ENCODE measurements around the gene ARHGAP28. TPM values are rescaled to one million over a fixed set of nuclear protein-coding genes. Genes with fewer than 3 reads are reported as not detected.

Gene ARHGAP28
- total and polyA plus RNA-seq, 10 of the 15 experiments (the other 5 are each of a cell fraction or from before 2014, with no cell fraction given): not detected

- no peak for TF ChIP-seq BCL11A (IDR thresholded peaks at IDR 0.05; ENCODE audit: low read depth, low read length)
- TF ChIP-seq, protein P1, sequence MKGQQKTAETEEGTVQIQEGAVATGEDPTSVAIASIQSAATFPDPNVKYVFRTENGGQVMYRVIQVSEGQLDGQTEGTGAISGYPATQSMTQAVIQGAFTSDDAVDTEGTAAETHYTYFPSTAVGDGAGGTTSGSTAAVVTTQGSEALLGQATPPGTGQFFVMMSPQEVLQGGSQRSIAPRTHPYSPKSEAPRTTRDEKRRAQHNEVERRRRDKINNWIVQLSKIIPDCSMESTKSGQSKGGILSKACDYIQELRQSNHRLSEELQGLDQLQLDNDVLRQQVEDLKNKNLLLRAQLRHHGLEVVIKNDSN (IDR thresholded peaks at IDR 0.05; ENCODE audit: borderline replicate concordance, extremely low read length, insufficient read depth, low read depth, low read length): no peak
- no peak for TF ChIP-seq CHD2 (IDR thresholded peaks at IDR 0.05; ENCODE audit: borderline replicate concordance, low read depth, low read length)
- no peak for TF ChIP-seq HCFC1 (IDR thresholded peaks at IDR 0.05; ENCODE audit: low read length)
- no peak for TF ChIP-seq RBBP5 (conservative IDR thresholded peaks at IDR 0.05)
- no peak for TF ChIP-seq ASH2L (IDR thresholded peaks at IDR 0.05; ENCODE audit: borderline replicate concordance, low read depth)
Observed at GRCh38 chr18:6875749-6876148, 146.2 kb downstream of the ARHGAP28 start (continued).

DNA sequence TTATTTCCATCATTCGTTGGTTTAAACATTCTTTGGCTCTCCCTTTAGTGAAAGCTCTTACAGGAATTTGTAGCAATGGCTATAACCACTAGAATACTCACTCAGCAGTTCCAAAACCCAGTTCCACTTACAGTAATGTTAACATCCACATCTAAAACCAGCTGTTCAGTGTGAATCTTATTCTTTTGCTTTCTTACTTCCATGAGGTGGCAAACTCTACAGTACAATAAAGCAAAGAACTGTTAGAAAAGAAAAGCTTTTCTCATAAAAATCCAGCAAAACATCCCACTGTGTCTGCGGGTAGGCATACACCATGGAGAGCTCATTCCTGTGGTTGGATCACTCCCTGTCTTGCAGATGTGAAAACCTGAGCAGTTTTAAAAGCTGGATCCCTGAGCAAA lies 147.1 kb downstream of the ARHGAP28 start:
- Histone ChIP-seq H4K20me1 (ENCODE audit: control insufficient read depth, insufficient read depth) (no peaks in the 10 kb centered on the region), H3K27me3 (replicated peaks in 1 of 2; ENCODE audit: control insufficient read depth in 2 of 2, insufficient read depth in 2 of 2, low read length in 1 of 2) (no peaks in the 10 kb centered on the region), H3K4me2 (ENCODE audit: control insufficient read depth, insufficient read depth) (no peak overlapping the region), H3K36me3 (ENCODE audit: control insufficient read depth in 2 of 2, insufficient read depth in 2 of 2, low read length in 1 of 2) (no peaks in the 10 kb centered on the region), H3K9ac (ENCODE audit: control insufficient read depth, insufficient read depth, low read length) (no peak overlapping the region), H3K4me1 (ENCODE audit: control insufficient read depth, insufficient read depth, low read length) (no peaks in the 10 kb centered on the region), H3K27ac (ENCODE audit: control insufficient read depth, insufficient read depth) (no peak overlapping the region), H3K9me3 (replicated peaks; ENCODE audit: control insufficient read depth, insufficient read depth, low read length) (no peaks in the 10 kb centered on the region), H3K79me2 (ENCODE audit: control insufficient read depth, insufficient read depth, low read length) (no peaks in the 10 kb centered on the region), H3K4me3 (no peak overlapping the region), H2AFZ (ENCODE audit: control insufficient read depth, low read depth, low read length) (no peak overlapping the region)
- intact Hi-C loops (cut with micrococcal nuclease; ENCODE audit: unreplicated experiment): no loop called here
- no peak for TF ChIP-seq MXI1 (IDR thresholded peaks at IDR 0.05; ENCODE audit: low read depth, low read length)
- ATAC-seq: no peak
- 6% methylated on average over 2 of the region's 2 CpGs for WGBS (ENCODE audit: insufficient coverage, insufficient replicate concordance, low lambda C conversion rate, missing lambda C conversion rate)
- in situ Hi-C loops (cut with MboI): no loop called here
- CTCF ChIA-PET: no interaction called here
- POLR2A ChIA-PET: no interaction called here
- RAD21 ChIA-PET (ENCODE audit: unreplicated experiment): no interaction called here
- SMC1A ChIA-PET (ENCODE audit: uncharacterized antibody, unreplicated experiment): no interaction called here
- no peak for DNase-seq (ENCODE audit: low read depth, low spot score)
- no peak for FAIRE-seq
- BruUV-seq (replicated peaks): no TSS peak
